Hematopoietic multipotent progenitor cell treated with erythropoietin and hydrocortisone succinate and interleukin-3 and kit ligand, for 17 days (in vitro differentiated cells): Measurements from ENCODE around the gene TP53BP2.
"Not testable (repeated sequence)": the region's sequence is repeated elsewhere in the genome, so short reads cannot be mapped to it uniquely, and the experiment has no call there.

Source experiments
- DNase-seq: peaks from one replicate; pipeline ENCODE4 v3.0.0-alpha.2; 2015; ENCODE audit warnings: low spot score

Gene TP53BP2

GRCh38 chr1:223831755-223832636 is 13.8 kb downstream of the TP53BP2 start:
- no peak for DNase-seq

DNA sequence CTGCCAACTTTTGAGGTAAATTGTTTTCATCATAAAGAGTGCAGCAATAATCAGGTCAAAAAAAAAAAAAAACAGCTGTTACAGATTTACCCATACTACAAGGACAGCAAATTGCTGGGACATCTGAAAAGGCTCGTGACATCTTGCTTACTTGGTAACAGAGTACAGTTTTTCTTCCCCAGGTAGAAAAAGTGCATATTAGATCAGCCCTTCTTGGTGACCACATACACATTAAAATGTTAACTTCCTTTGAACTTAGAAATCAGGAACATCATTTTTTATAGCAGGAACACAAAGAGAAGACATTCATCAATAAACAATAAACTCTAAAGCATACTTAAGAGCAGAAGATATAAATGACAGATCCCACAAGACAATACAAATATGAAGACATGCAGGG is 16.1 kb downstream of the TP53BP2 start:
- DNase-seq, result no peak

DNA sequence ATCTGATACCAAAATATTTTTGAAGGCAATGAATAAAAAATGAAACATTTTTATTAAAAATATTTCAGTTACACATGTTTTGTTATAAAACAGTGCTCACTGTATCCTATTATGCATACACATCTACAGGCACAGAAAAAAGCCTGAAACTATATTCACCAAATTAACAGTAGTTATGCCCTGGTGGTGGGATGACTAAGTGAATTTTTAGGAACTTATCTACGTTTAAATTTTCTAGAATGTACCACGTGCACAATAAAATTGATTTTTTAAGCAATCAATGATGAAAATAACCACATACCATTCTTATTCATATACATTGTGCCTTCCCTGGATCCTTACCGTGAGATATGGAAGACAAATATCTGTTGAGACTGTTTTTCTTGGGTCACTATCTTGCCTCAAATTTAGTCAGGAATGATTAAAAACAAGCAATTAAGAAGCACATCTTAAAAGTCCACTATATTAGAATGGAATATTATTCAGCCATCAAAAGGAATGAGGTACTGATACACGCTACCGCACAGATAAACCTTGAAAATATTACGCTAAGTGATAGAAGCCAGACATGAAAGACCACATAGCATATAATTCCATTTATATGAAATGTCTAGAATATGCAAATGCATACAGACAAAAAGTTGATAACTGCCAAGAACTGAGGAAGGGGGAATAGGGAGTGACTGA is 17.4 kb downstream of the TP53BP2 start:
- no peak for DNase-seq

GRCh38 chr1:223827193-223827663 is 18.5 kb downstream of the TP53BP2 start:
- no peak for DNase-seq

- DNase-seq, result no peak
Observed at GRCh38 chr1:223825767-223826748, 19.7 kb downstream of the TP53BP2 start.

- DNase-seq, result no peak
Observed at GRCh38 chr1:223824712-223825111, 21.0 kb downstream of the TP53BP2 start.

- no peak for DNase-seq
Observed at GRCh38 chr1:223824287-223824686, 21.5 kb downstream of the TP53BP2 start.

- DNase-seq, result no peak
Observed at GRCh38 chr1:223820971-223821370, 24.8 kb downstream of the TP53BP2 start.

DNA sequence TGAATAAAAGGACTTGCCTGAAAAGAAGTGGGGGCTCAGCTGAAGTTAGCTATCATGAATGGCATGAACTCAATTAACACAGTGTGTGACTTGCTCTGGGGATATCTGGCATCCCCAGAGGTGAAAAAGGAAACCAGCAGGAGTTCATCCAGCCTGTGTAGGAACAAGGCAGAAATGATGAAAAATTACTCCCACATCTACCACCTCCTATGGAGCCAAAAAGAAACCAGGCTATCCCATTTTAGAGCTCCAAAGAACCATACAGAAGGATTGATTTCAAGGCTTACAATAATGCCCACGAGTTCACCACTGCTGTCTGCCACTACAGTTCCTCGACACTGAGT is 25.3 kb downstream of the TP53BP2 start:
- no peak for DNase-seq

GRCh38 chr1:223819730-223820514 is 25.8 kb downstream of the TP53BP2 start:
- DNase-seq, result no peak

DNA sequence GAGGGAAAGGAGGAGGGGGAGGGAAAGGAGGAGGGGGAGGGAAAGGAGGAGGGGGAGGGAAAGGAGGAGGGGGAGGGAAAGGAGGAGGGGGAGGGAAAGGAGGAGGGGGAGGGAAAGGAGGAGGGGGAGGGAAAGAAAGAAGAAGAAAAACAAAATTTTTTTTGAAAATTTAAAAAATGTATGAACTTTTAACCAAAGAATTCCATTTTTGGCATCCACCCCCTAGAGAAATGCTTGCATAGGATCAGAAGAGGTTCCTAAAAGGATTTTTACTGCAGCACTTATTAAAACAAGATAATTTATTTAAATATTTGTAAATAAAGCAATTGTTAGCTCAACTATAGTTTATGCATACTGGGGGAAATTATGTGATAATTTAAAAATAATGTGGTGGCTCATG is 28.5 kb downstream of the TP53BP2 start:
- not testable (repeated sequence) for DNase-seq

DNA sequence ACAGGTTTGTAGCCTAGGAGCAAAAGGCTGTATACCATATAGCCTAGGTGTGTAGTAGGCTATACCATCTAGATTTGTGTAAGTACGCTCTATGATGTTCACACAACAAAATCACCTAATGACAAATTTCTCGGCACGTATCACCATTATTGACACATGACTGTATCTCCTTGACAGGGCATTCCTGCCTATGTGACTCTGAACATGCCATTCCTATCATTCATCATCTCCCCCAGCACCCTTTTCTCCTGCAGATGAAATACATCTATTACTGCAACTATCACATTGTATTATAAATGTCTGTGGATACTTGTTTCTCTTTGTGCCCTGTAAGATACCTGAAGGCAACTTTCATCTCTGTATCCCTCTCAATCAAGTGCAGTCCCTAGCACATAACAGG is 29.9 kb downstream of the TP53BP2 start:
- no peak for DNase-seq

GRCh38 chr1:223815020-223815853 is 30.5 kb downstream of the TP53BP2 start:
- DNase-seq, result no peak

DNA sequence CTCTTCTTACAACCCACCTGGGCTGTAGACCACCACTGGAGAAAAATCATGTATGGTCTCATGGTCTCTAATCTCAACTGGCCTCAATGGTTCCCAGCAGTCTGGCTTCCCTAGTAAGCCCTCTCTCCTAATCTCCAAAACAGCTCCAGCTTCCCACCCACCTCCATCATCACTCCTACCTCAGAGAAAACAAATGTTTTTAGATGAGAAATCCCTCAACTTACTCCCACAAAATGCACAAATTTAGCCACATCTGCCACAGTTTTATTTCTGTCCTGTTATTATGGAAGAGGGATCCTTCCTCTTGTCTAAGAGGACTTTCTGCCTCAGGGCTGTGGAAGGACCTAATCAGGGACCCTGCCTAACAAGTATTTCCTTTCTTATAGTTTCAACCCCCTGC is 32.1 kb downstream of the TP53BP2 start:
- no peak for DNase-seq

- DNase-seq, result peak; percentile 74
Observed at GRCh38 chr1:223811634-223812101, 34.1 kb downstream of the TP53BP2 start.

- no peak for DNase-seq
Observed at GRCh38 chr1:223810586-223810985, 35.2 kb downstream of the TP53BP2 start.

DNA sequence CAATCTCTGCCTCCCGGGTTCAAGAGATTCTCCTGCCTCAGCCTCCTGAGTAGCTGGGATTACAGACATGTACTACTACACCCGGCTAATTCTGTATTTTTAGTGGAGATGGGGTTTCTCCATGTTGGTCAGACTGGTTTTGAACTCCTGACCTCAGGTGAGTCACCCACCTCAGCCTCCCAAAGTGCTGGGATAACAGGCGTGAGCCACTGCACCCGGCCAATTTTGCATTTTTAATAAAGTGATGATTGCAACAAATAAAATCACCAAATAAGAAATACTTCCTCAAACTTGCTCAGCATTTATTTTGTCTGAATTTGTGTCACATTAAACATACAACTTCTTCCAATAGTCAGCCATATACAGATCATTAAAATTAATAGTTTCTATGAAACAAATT is 35.8 kb downstream of the TP53BP2 start:
- DNase-seq, result not testable (repeated sequence)

GRCh38 chr1:223803211-223803610 is 42.5 kb downstream of the TP53BP2 start:
- DNase-seq, result no peak

DNA sequence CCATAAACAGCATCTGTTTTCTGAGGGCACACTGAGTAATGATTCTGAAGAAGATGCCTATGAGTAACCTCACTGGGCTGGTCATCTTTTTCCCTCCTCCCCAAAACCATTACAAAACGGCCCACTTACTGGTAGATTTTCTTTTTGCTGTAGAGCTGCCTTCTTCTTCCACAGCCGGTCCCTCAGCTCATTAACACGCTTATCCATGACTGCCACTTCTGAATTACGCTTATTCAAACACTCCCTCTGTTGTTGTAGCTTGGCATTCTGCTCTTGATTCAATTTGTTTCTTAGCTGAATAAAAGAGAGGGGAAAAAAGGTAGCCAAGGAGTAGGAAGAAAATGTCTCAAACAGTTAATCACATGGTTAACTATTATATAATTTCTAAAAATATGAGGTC is 43.1 kb downstream of the TP53BP2 start:
- no peak for DNase-seq

DNA sequence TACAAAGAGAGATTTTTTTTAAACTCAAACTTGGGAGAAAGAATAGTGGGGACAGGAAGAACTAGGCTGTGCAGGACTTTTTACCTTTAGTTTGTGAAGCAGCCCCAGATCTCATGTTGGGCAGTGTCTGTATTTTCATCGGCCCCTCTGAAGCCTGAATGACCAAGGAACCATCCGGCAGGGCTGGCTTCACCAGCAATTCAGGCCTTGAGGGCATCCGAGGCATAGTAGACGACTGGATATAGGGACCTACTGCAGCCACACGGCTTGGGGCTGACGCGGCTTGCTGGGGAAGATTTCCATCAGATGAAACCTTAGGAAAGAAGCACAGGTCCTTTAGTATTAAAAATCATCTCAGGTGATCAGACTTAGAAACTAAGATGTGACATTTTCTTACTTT is 43.7 kb downstream of the TP53BP2 start:
- no peak for DNase-seq
